SK-N-SH treated with all-trans-retinoic acid at 6 μM for 48 hours (cell line): ENCODE results near the gene CALML6.

Source experiments
- ARNTL ChIP-seq: fragments of 450-650 bp; formaldehyde crosslinking; IDR thresholded peaks from 2 replicates; pipeline ENCODE4 v1.5.0; 2020; ENCODE audit warnings: low read depth, mild to moderate bottlenecking, moderate library complexity, borderline replicate concordance
- CSDC2 ChIP-seq: fragments of 250-450 bp; sonication (Bioruptor Pico); IDR thresholded peaks from 2 replicates; pipeline ENCODE4 v1.5.0; 2020; ENCODE audit warnings: mild to moderate bottlenecking, moderate library complexity
- ISL1 ChIP-seq: fragments of 250-450 bp; sonication (Bioruptor Pico); IDR thresholded peaks from 2 replicates; pipeline ENCODE4 v2.1.2; 2022; ENCODE audit warnings: mild to moderate bottlenecking, moderate library complexity
- RARB ChIP-seq: fragments of 250-450 bp; sonication (Bioruptor Pico); IDR thresholded peaks from 2 replicates; pipeline ENCODE4 v1.8.0; 2021; ENCODE audit warnings: mild to moderate bottlenecking, moderate library complexity
- SNAI2 ChIP-seq: fragments of 250-450 bp; sonication (Bioruptor Pico); IDR thresholded peaks from 2 replicates; pipeline ENCODE4 v1.5.0; 2020; ENCODE audit warnings: mild to moderate bottlenecking, moderate library complexity
- ZC3H10 ChIP-seq: fragments of 250-450 bp; sonication (Bioruptor Pico); IDR thresholded peaks from 2 replicates; pipeline ENCODE4 v1.5.1; 2021; ENCODE audit warnings: mild to moderate bottlenecking, moderate library complexity
- ZFP3 ChIP-seq: fragments of 250-450 bp; sonication (Bioruptor Pico); IDR thresholded peaks from 2 replicates; pipeline ENCODE4 v1.5.0; 2020; ENCODE audit warnings: mild to moderate bottlenecking, moderate library complexity
- TF ChIP-seq, protein P1 (sequence below): fragments of 250-450 bp; sonication (Bioruptor Pico); IDR thresholded peaks from 2 replicates; pipeline ENCODE4 v1.5.1; 2021; ENCODE audit warnings: mild to moderate bottlenecking, moderate library complexity

DNA sequence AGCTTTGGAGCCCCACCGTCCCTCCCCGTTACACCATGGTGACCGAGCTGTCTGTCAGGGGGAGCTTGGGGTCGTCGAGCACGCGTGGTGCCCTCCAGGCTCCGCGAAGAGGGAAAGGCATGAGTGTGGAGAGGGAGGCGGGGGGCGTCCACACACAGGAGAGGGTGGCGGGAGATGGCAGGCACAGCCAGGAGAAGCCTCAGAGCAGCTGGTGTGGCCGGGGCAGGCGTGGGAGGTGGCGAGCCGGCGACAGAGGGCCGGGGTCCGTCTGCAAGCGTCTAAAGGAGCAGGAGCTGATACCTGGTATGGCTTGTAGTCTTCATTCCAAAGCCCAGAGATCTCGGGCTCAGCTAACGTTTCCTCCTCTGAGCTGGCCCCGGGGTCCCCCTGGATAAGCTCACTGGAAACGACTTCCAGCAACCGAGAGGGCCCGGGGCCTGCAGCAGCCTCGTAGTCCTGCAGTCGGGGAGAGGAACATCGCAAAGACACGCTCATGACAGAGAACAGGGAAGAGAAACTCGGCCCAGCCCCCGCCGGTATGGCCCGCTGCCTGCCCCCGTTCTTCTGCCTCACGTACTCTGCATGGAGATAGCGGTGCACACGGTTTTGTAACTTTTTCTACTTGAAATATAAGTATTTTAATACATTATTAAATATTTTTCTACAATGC is 51.1 kb downstream of the CALML6 start:
- no peak for TF ChIP-seq ZC3H10 (CRISPR knock-in tag)
- no peak for TF ChIP-seq CSDC2 (CRISPR knock-in tag)
- no peak for TF ChIP-seq ZFP3
- no peak for TF ChIP-seq SNAI2 (CRISPR knock-in tag)
- no peak for TF ChIP-seq ARNTL (CRISPR knock-in tag)
- TF ChIP-seq ISL1 (CRISPR knock-in tag), result no peak
- TF ChIP-seq RARB (CRISPR knock-in tag), result no peak
- TF ChIP-seq, protein P1, sequence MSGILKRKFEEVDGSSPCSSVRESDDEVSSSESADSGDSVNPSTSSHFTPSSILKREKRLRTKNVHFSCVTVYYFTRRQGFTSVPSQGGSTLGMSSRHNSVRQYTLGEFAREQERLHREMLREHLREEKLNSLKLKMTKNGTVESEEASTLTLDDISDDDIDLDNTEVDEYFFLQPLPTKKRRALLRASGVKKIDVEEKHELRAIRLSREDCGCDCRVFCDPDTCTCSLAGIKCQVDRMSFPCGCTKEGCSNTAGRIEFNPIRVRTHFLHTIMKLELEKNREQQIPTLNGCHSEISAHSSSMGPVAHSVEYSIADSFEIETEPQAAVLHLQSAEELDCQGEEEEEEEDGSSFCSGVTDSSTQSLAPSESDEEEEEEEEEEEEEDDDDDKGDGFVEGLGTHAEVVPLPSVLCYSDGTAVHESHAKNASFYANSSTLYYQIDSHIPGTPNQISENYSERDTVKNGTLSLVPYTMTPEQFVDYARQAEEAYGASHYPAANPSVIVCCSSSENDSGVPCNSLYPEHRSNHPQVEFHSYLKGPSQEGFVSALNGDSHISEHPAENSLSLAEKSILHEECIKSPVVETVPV, result no peak
